Gastrocnemius medialis (tissue), 4 donors: Measurements from ENCODE around the gene ETNK1. TPM values are rescaled to one million over a fixed set of nuclear protein-coding genes. Genes with fewer than 3 reads are reported as not detected.
A peak's percentile ranks its signal among the peaks of the same experiment; 100 is the strongest.

ENCODE experiments used
- ATAC-seq, 2 donors: fragments of 150-250 bp; one replicate each; pipeline ENCODE4 v1.9.1; 2016
- DNase-seq, 2 donors: peaks; one replicate each; pipeline ENCODE4 v3.0.0-alpha.2; 2019
- H3K27ac ChIP-seq, 4 donors: fragments of 200-600 bp; sonication (generic); 1 replicate in 1 of 4; 2 replicates in 3 of 4; pipeline ENCODE4 v1.5.1; 2016 to 2018; ENCODE audit warnings: mild to moderate bottlenecking in 2 of 4, moderate library complexity in 1 of 4
- H3K27me3 ChIP-seq, 3 donors: fragments of 200-600 bp; sonication (generic) in 2 of 3; 1 replicate in 1 of 3; 2 replicates in 2 of 3; pipeline versions ENCODE4 v1.5.1 to v1.6.0; 2016 to 2019; ENCODE audit warnings: mild to moderate bottlenecking in 1 of 3, moderate library complexity in 1 of 3
- H3K36me3 ChIP-seq, 2 donors: fragments of 200-600 bp; sonication (generic) in 1 of 2; one replicate each; pipeline ENCODE4 v1.5.1; 2017 to 2018
- H3K4me1 ChIP-seq, 2 donors: fragments of 200-600 bp; sonication (generic) in 1 of 2; one replicate each; pipeline ENCODE4 v1.5.1; 2016 to 2017; ENCODE audit warnings: mild to moderate bottlenecking in 2 of 2
- H3K4me3 ChIP-seq, 4 donors: fragments of 200-600 bp; sonication (generic) in 3 of 4; 1 replicate in 1 of 4; 2 replicates in 3 of 4; pipeline ENCODE4 v1.5.1; 2016 to 2019; ENCODE audit warnings: mild to moderate bottlenecking in 2 of 4
- H3K9me3 ChIP-seq, 3 donors: fragments of 200-600 bp; sonication (generic) in 2 of 3; 1 replicate in 1 of 3; 2 replicates in 2 of 3; pipeline ENCODE4 v1.5.1; 2016 to 2019
- POLR2A ChIP-seq, 2 donors: fragments of 450-650 bp; IDR thresholded peaks; one replicate each; pipeline ENCODE4 v1.6.1; 2017; ENCODE audit warnings: antibody characterized with exemption in 2 of 2, mild to moderate bottlenecking in 2 of 2, moderate library complexity in 2 of 2
- in situ Hi-C, 4 donors: fragments of 200-750 bp; cut with MboI; loops; one replicate each; pipeline versions ENCODE4 v1.15.0 to v1.8.0; 2017; ENCODE audit warnings: low sequenced_read_pairs in 4 of 4
- intact Hi-C: fragments of 100-400 bp; cut with DNase I; formaldehyde crosslinking; loops from one replicate; pipeline ENCODE4 v1.15.1; 2023; ENCODE audit warnings: low total_unique reads
- total RNA-seq, 4 donors: library from RNA; depleted of rRNA; stranded (reverse); fragments of >200 nt; gene quantifications; one replicate each; pipeline versions ENCODE4 v1.1.0 to v1.2.3, GENCODE V29; 2016
- TF ChIP-seq, protein P1 (sequence below), 5 experiments: fragments of 450-650 bp in 3 of 5; fragments of 200-600 bp in 2 of 5; sonication (generic) in 2 of 5; IDR thresholded peaks in 4 of 5; conservative IDR thresholded peaks in 1 of 5; 1 replicate in 4 of 5; 2 replicates in 1 of 5; pipeline ENCODE4 v1.5.1; 2016 to 2019; ENCODE audit warnings: antibody characterized with exemption in 5 of 5, mild to moderate bottlenecking in 3 of 5, moderate library complexity in 3 of 5

The ETNK1 gene
- total RNA-seq, 4 donors from 2014 or later = 6.5 to 15.1 (median 7.2) TPM

DNA sequence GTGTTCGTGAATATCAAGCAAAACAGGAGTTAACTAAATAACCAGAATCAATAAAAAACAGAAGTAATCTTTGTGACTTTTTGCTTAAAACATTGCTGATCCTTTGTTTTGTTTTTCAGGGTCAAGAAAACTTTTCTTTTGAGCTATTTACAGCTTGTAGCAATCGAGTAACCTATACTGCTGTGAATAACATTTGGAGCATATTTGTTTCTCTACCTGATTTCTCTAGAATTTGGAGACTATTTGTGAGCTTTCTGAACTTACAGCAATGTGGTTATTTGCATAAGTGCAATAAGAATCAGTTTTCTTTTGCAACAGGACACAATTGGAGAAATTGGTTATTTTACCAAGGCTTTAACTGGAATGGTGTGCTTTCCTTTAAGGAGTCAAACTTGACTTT is 7.3 kb upstream of the ETNK1 start:
- no peaks in the 10 kb centered on the region for H3K36me3 ChIP-seq
- no peak for ATAC-seq
- in situ Hi-C loops (no loop called here), intact Hi-C loops (no loop called here)
- H3K27me3 ChIP-seq = no peaks in the 10 kb centered on the region
- DNase-seq = no peak
- no peaks in the 10 kb centered on the region for H3K9me3 ChIP-seq
- no peak overlapping the region for H3K27ac ChIP-seq
- TF ChIP-seq, protein P1, sequence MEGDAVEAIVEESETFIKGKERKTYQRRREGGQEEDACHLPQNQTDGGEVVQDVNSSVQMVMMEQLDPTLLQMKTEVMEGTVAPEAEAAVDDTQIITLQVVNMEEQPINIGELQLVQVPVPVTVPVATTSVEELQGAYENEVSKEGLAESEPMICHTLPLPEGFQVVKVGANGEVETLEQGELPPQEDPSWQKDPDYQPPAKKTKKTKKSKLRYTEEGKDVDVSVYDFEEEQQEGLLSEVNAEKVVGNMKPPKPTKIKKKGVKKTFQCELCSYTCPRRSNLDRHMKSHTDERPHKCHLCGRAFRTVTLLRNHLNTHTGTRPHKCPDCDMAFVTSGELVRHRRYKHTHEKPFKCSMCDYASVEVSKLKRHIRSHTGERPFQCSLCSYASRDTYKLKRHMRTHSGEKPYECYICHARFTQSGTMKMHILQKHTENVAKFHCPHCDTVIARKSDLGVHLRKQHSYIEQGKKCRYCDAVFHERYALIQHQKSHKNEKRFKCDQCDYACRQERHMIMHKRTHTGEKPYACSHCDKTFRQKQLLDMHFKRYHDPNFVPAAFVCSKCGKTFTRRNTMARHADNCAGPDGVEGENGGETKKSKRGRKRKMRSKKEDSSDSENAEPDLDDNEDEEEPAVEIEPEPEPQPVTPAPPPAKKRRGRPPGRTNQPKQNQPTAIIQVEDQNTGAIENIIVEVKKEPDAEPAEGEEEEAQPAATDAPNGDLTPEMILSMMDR (IDR thresholded peaks at IDR 0.05 in 4 of 5, conservative IDR thresholded peaks at IDR 0.05 in 1 of 5) = no peak
- H3K4me3 ChIP-seq = no peak overlapping the region
- H3K4me1 ChIP-seq = no peaks in the 10 kb centered on the region

DNA sequence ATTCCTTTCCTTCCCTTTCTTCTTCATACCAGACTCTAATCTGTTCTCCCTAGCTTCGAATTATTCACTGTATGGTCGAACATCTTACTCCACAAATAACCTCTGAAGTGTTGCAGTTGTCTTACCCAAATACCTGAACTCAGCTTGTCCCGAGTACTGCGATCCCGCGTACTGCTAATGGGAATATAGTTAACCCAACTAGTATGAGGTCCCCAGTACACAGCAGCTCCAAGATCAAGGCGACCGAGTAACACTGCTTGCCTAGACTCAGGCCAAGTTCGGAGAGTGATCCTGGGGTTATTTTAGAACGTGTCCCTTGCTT is 462 bp upstream of the ETNK1 start:
- Histone ChIP-seq H3K4me3 (peak overlapping the region; percentile 86 to 98 (median 91)), H3K36me3 (no peaks in the 10 kb centered on the region), H3K9me3 (no peaks in the 10 kb centered on the region), H3K27me3 (no peaks in the 10 kb centered on the region), H3K27ac (peak overlapping the region; percentile 95 to 99 (median 98)), H3K4me1 (peaks cover 28 to 34% of the 10 kb centered on the region in 2 donors)
- ATAC-seq (peak; percentile 55), DNase-seq (peak in 1 of 2 donors; percentile 4)
- intact Hi-C loops (no loop called here), in situ Hi-C loops (loop anchor here in 2 of 4 donors (5.0 to 10.0 kb wide), 2 partner anchors 80 to 82 kb away; partner anchors contain the start of gene C2CD5 (in 2 of the 2))
- TF ChIP-seq POLR2A (IDR thresholded peaks at IDR 0.05) = no peak
- TF ChIP-seq, protein P1 (IDR thresholded peaks at IDR 0.05 in 4 of 5, conservative IDR thresholded peaks at IDR 0.05 in 1 of 5) = no peak

DNA sequence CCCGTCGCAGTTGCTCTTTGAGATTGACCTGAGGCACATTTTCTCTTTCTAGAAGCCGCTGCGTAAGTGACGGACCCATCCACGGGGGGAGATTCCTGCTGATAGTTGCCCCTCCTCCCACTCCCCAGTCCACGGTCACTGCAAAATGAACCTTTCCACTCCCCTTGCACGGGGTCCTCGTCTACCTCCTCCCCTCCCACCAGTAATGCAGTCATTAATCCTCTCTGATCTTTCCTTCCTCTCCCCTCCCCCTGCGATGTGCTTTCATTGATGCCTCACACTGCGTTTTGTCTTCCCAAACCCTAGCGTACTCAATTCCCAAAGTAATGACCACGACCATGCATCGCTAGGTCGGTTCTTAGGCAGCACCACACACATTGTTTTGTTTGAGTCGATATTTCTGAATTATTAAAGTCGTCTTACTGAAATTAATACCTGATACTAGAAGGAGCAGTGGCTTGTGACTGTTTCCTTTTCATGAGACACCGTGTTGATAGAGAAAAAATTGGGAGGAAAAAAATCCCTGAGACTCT is 857 bp downstream of the ETNK1 start:
- no peak for TF ChIP-seq POLR2A (IDR thresholded peaks at IDR 0.05)
- TF ChIP-seq, protein P1 (IDR thresholded peaks at IDR 0.05 in 4 of 5, conservative IDR thresholded peaks at IDR 0.05 in 1 of 5) = no peak
- intact Hi-C loops (loop anchor here (1.0 kb wide), 1 partner anchor 82 kb away; the partner anchor contains the start of gene C2CD5), in situ Hi-C loops (loop anchor here in 3 of 4 donors (5.0 to 25.0 kb wide), 3 partner anchors 81 to 564 kb away; partner anchors contain the start of gene C2CD5 (in 3 of the 3))
- Histone ChIP-seq H3K36me3 (no peaks in the 10 kb centered on the region), H3K27ac (peak overlapping the region; percentile 95 to 99 (median 98)), H3K27me3 (no peaks in the 10 kb centered on the region), H3K9me3 (no peaks in the 10 kb centered on the region), H3K4me3 (peak overlapping the region; percentile 86 to 98 (median 91)), H3K4me1 (peaks cover 28 to 34% of the 10 kb centered on the region in 2 donors)
- DNase-seq (peak; percentile 5 to 20), ATAC-seq (peak; percentile 15 to 18)

DNA sequence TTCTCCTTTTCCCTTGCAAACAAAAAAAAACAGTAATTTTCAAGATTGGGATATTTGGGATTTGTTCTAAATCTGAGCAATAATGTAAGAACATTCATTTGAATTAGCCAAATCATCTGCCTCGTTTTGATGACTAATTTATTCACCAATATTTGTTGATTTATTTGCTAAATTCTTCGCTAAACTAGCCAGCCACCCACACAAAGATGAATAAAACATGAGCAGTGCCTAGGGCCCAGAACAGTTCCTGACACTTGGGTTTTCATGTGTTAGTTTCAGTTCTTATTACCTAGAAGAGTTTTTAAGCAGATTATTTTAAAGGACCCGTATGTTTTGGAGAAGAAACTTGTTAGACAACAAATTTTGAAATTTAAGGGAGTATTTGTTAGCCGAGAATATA is 1.4 kb downstream of the ETNK1 start:
- in situ Hi-C loops = loop anchor here in 3 of 4 donors (5.0 to 25.0 kb wide), 3 partner anchors 82 to 564 kb away; partner anchors contain the start of gene C2CD5 (in 3 of the 3)
- ATAC-seq = no peak
- H3K4me3 ChIP-seq = peak overlapping the region; percentile 86 to 98 (median 91)
- H3K27ac ChIP-seq = peak overlapping the region; percentile 95 to 99 (median 98)
- no peaks in the 10 kb centered on the region for H3K9me3 ChIP-seq
- intact Hi-C loops = no loop called here
- no peaks in the 10 kb centered on the region for H3K27me3 ChIP-seq
- H3K4me1 ChIP-seq = peaks cover 28 to 34% of the 10 kb centered on the region in 2 donors
- no peak for DNase-seq
- H3K36me3 ChIP-seq = no peaks in the 10 kb centered on the region
- TF ChIP-seq, protein P1 (IDR thresholded peaks at IDR 0.05 in 4 of 5, conservative IDR thresholded peaks at IDR 0.05 in 1 of 5) = no peak
- TF ChIP-seq POLR2A (IDR thresholded peaks at IDR 0.05) = no peak
